ENCODE data around the gene MPIG6B.

Gene MPIG6B

DNA sequence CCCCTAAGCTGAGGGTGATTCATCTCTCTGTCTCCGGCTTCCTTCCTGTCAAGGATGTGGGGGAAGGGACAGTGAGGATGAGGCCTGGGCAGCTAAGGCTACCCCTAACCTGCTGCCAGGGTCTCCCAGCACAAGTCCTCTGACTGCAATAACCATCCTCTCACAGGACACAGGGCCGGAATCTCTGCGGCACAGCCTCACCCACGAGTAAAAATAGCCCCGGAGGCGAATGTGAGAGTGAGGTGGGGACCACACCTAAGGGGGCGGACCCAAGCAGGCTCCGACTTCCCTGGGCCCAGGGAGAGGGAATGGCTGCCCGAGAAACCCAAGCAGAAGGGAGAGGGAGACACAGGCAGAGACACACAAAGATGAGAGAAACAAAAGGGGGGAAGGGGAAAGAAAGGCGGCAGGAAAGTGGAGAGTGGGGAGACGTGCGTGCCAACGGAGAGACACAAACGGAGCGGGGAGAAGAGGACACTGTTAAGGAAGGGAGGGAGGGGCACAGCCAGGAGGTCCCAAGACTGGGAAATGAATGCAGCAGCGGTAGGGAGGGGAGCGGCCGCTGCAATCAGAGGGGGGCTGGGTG is 11.7 kb downstream of the MPIG6B start (continued):
- TF ChIP-seq ZNF148 (tag by site-specific recombination; IDR thresholded peaks at IDR 0.05; ENCODE audit: borderline replicate concordance) (no peak), ZNF394 (tag by site-specific recombination; IDR thresholded peaks at IDR 0.05; ENCODE audit: borderline replicate concordance) (peak; percentile 49; the same call in 1 of the 2 replicates), ZBTB10 (tag by site-specific recombination; IDR thresholded peaks at IDR 0.05) (peak; percentile 50; the same call in 1 of the 2 replicates), PRDM1 (tag by site-specific recombination; IDR thresholded peaks at IDR 0.05) (peak; percentile 99), KLF7 (tag by site-specific recombination; IDR thresholded peaks at IDR 0.05; ENCODE audit: borderline replicate concordance) (0 out of 2 replicates have a peak, but pooled peaks have one; percentile 23), ZFP41 (tag by site-specific recombination; IDR thresholded peaks at IDR 0.05; ENCODE audit: borderline replicate concordance) (no peak), BCL11A (tag by site-specific recombination; IDR thresholded peaks at IDR 0.05; ENCODE audit: low read depth) (0 out of 2 replicates have a peak, but pooled peaks have one; percentile 47), ZNF146 (tag by site-specific recombination; IDR thresholded peaks at IDR 0.05) (0 out of 2 replicates have a peak, but pooled peaks have one; percentile 21), ZNF701 (tag by site-specific recombination; IDR thresholded peaks at IDR 0.05) (no peak), ZNF692 (tag by site-specific recombination; IDR thresholded peaks at IDR 0.05) (peak; percentile 99), ZNF175 (tag by site-specific recombination; IDR thresholded peaks at IDR 0.05) (no peak), ZNF362 (tag by site-specific recombination; IDR thresholded peaks at IDR 0.05) (no peak), ZBTB21 (tag by site-specific recombination; IDR thresholded peaks at IDR 0.05) (peak; percentile 73), ZNF335 (tag by site-specific recombination; conservative IDR thresholded peaks at IDR 0.05) (peak; percentile 94), ZNF626 (tag by site-specific recombination; IDR thresholded peaks at IDR 0.05) (no peak), ZNF214 (tag by site-specific recombination; IDR thresholded peaks at IDR 0.05; ENCODE audit: borderline replicate concordance) (no peak), ZNF223 (tag by site-specific recombination; IDR thresholded peaks at IDR 0.05) (no peak), ZNF184 (tag by site-specific recombination; IDR thresholded peaks at IDR 0.05) (no peak), ZNF514 (tag by site-specific recombination; IDR thresholded peaks at IDR 0.05) (no peak), ZNF830 (tag by site-specific recombination; IDR thresholded peaks at IDR 0.05; ENCODE audit: low read depth) (no peak), ZNF266 (tag by site-specific recombination; IDR thresholded peaks at IDR 0.05; ENCODE audit: low read depth) (no peak), ZNF558 (tag by site-specific recombination; IDR thresholded peaks at IDR 0.05) (0 out of 2 replicates have a peak, but pooled peaks have one; percentile 32), ZNF837 (tag by site-specific recombination; IDR thresholded peaks at IDR 0.05) (no peak), ZNF664 (tag by site-specific recombination; IDR thresholded peaks at IDR 0.05) (no peak), GLI4 (tag by site-specific recombination; IDR thresholded peaks at IDR 0.05) (0 out of 2 replicates have a peak, but pooled peaks have one; percentile 6), ZNF560 (tag by site-specific recombination; IDR thresholded peaks at IDR 0.05; ENCODE audit: borderline replicate concordance) (no peak), ZNF621 (tag by site-specific recombination; IDR thresholded peaks at IDR 0.05) (no peak), ZNF324 (tag by site-specific recombination; IDR thresholded peaks at IDR 0.05) (peak; percentile 56; the same call in 1 of the 2 replicates), ZNF174 (tag by site-specific recombination; IDR thresholded peaks at IDR 0.05) (no peak), ZNF423 (tag by site-specific recombination; IDR thresholded peaks at IDR 0.05) (0 out of 2 replicates have a peak, but pooled peaks have one; percentile 12)
- TF ChIP-seq, protein P1, sequence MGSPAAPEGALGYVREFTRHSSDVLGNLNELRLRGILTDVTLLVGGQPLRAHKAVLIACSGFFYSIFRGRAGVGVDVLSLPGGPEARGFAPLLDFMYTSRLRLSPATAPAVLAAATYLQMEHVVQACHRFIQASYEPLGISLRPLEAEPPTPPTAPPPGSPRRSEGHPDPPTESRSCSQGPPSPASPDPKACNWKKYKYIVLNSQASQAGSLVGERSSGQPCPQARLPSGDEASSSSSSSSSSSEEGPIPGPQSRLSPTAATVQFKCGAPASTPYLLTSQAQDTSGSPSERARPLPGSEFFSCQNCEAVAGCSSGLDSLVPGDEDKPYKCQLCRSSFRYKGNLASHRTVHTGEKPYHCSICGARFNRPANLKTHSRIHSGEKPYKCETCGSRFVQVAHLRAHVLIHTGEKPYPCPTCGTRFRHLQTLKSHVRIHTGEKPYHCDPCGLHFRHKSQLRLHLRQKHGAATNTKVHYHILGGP (tag by site-specific recombination; IDR thresholded peaks at IDR 0.05) = no peak
